HepG2 (cell line): Measurements from ENCODE around the gene KBTBD13. TPM values are rescaled to one million over a fixed set of nuclear protein-coding genes. Genes with fewer than 3 reads are reported as not detected.

ENCODE experiments used
- ATAC-seq: fragments of 200-7000 bp; cut with Tn5 transposase; 3 replicates; pipeline ENCODE4 v1.9.1; 2020; ENCODE audit warnings: mild to moderate bottlenecking, moderate library complexity
- BruUV-seq: library from RNA; stranded (reverse); fragments of 400-500 nt; replicated peaks from 2 replicates; lab custom pipeline; 2021; lab: Mats Ljungman, UMichigan
- CTCF ChIA-PET: fragments of 300-600 bp; formaldehyde crosslinking; extraction: SDS; loops from one replicate; lab custom pipeline; 2021; ENCODE audit warnings: low total read pairs, inconsistent platforms, low intra/inter-chr PET ratio; lab: Yijun Ruan, JAX
- POLR2A ChIA-PET: fragments of 350-600 bp; sonication (Branson Sonifier 250); formaldehyde crosslinking; loops from one replicate; lab custom pipeline; 2020; ENCODE audit warnings: antibody characterized with exemption, inconsistent platforms; lab: Yijun Ruan, JAX
- DNase-seq: peaks from one replicate; pipeline ENCODE4 v3.0.0-alpha.2; 2015; ENCODE audit warnings: low spot score
- FAIRE-seq: peaks from 3 replicates; lab custom pipeline; 2011; peaks lifted over from hg19 to GRCh38; lab: Jason Lieb, UNC
- H2AFZ ChIP-seq: one replicate; pipeline ENCODE4 v1.6.1; 2011; ENCODE audit warnings: low read length, inconsistent platforms
- H3K27ac ChIP-seq: fragments of 300-600 bp; 3 replicates; pipeline ENCODE4 v1.8.0; 2011; ENCODE audit warnings: mixed run types, mild to moderate bottlenecking, mixed read lengths, low read length, inconsistent platforms; ENCODE audit not compliant: insufficient read depth; ENCODE audit errors: extremely low read length
- H3K27me3 ChIP-seq, 2 experiments: fragments of 200-600 bp in 1 of 2; 2 replicates in 1 of 2; 3 replicates in 1 of 2; pipeline versions ENCODE4 v1.6.0 to v1.8.0; 2011; ENCODE audit warnings: low read length in 2 of 2, mild to moderate bottlenecking in 2 of 2, moderate library complexity in 2 of 2, inconsistent platforms in 1 of 2; ENCODE audit not compliant: insufficient read depth in 2 of 2, control insufficient read depth in 1 of 2
- H3K36me3 ChIP-seq, 2 experiments: fragments of 200-600 bp in 1 of 2; replicated peaks in 1 of 2; 2 replicates in 1 of 2; 3 replicates in 1 of 2; pipeline versions ENCODE4 v1.5.1 to v1.8.0; 2011; ENCODE audit warnings: low read length in 2 of 2, inconsistent platforms in 1 of 2; ENCODE audit not compliant: insufficient read depth in 2 of 2, control insufficient read depth in 1 of 2
- H3K4me1 ChIP-seq: 2 replicates; pipeline ENCODE4 v1.5.1; 2012; ENCODE audit warnings: low read length, inconsistent platforms; ENCODE audit not compliant: insufficient read depth
- H3K4me2 ChIP-seq: 2 replicates; pipeline ENCODE4 v1.6.0; 2011; ENCODE audit warnings: low read depth, low read length, inconsistent platforms
- H3K4me3 ChIP-seq, 3 experiments: fragments of 200-600 bp in 1 of 3; sonication (generic), shearing (Covaris generic) in 1 of 3; replicated peaks in 1 of 3; 2 replicates each; pipeline ENCODE4 v1.5.1; 2011 to 2016; ENCODE audit warnings: low read length in 3 of 3, inconsistent platforms in 2 of 3, low read depth in 2 of 3, mild to moderate bottlenecking in 2 of 3, control low read depth in 1 of 3, mixed read lengths in 1 of 3; ENCODE audit not compliant: insufficient read depth in 1 of 3
- H3K79me2 ChIP-seq: one replicate; pipeline ENCODE4 v1.6.1; 2011; ENCODE audit warnings: low read length, inconsistent platforms; ENCODE audit not compliant: insufficient read depth
- H3K9ac ChIP-seq: 2 replicates; pipeline ENCODE4 v1.6.0; 2011; ENCODE audit warnings: mild to moderate bottlenecking, low read depth, low read length, inconsistent platforms; ENCODE audit not compliant: insufficient read depth
- H3K9me3 ChIP-seq: 2 replicates; pipeline ENCODE4 v1.5.1; 2012; ENCODE audit warnings: mild to moderate bottlenecking, low read length
- H4K20me1 ChIP-seq: 2 replicates; pipeline ENCODE4 v1.6.0; 2011; ENCODE audit warnings: inconsistent platforms, mild to moderate bottlenecking, low read length, moderate library complexity; ENCODE audit not compliant: insufficient read depth
- AHR ChIP-seq: IDR thresholded peaks from 2 replicates; pipeline ENCODE4 v1.6.1; 2018; ENCODE audit warnings: missing genetic modification reagents, missing compliant biosample characterization
- DNMT3B ChIP-seq: conservative IDR thresholded peaks from 2 replicates; pipeline ENCODE4 v1.6.1; 2016; ENCODE audit warnings: missing biosample characterization, control low read depth
- E2F1 ChIP-seq: sonication (generic); formaldehyde crosslinking; IDR thresholded peaks from 2 replicates; pipeline ENCODE4 v1.5.0; 2020; ENCODE audit warnings: missing genetic modification reagents
- GLMP ChIP-seq: sonication (generic); formaldehyde crosslinking; IDR thresholded peaks from 2 replicates; pipeline ENCODE4 v1.9.0; 2021; ENCODE audit warnings: missing genetic modification reagents, mild to moderate bottlenecking, borderline replicate concordance
- GZF1 ChIP-seq: sonication (generic); formaldehyde crosslinking; IDR thresholded peaks from 2 replicates; pipeline ENCODE4 v1.5.1; 2020; ENCODE audit warnings: mild to moderate bottlenecking, missing genetic modification reagents
- JUND ChIP-seq: sonication (generic); formaldehyde crosslinking; IDR thresholded peaks from 2 replicates; pipeline ENCODE4 v1.8.0; 2022; ENCODE audit warnings: mild to moderate bottlenecking, missing genetic modification reagents
- MEIS2 ChIP-seq: sonication (generic); formaldehyde crosslinking; IDR thresholded peaks from 2 replicates; pipeline ENCODE4 v1.9.0; 2021; ENCODE audit warnings: mild to moderate bottlenecking, missing genetic modification reagents
- NR2F2 ChIP-seq: IDR thresholded peaks from 2 replicates; pipeline ENCODE4 v1.6.1; 2012; ENCODE audit warnings: low read depth, inconsistent platforms, borderline replicate concordance
- PHF21A ChIP-seq: sonication (generic); formaldehyde crosslinking; IDR thresholded peaks from 2 replicates; pipeline ENCODE4 v1.5.0; 2020; ENCODE audit warnings: mild to moderate bottlenecking, missing genetic modification reagents
- RXRA ChIP-seq: sonication (generic); formaldehyde crosslinking; IDR thresholded peaks from 2 replicates; pipeline ENCODE4 v1.5.1; 2020; ENCODE audit warnings: missing genetic modification reagents
- TBX3 ChIP-seq: fragments of 450-650 bp; IDR thresholded peaks from 2 replicates; pipeline ENCODE4 v1.6.1; 2017; ENCODE audit warnings: antibody characterized with exemption, mild to moderate bottlenecking, inconsistent platforms, borderline replicate concordance
- ZBTB1 ChIP-seq: sonication (generic); formaldehyde crosslinking; IDR thresholded peaks from 2 replicates; pipeline ENCODE4 v1.4.0; 2020; ENCODE audit warnings: missing genetic modification reagents, borderline replicate concordance
- ZFP1 ChIP-seq: IDR thresholded peaks from 2 replicates; pipeline ENCODE4 v1.6.1; 2016
- ZHX1 ChIP-seq: sonication (generic); formaldehyde crosslinking; IDR thresholded peaks from 2 replicates; pipeline ENCODE4 v1.8.1; 2022; ENCODE audit warnings: low read depth, mild to moderate bottlenecking, missing genetic modification reagents
- ZNF136 ChIP-seq: sonication (generic); formaldehyde crosslinking; IDR thresholded peaks from 2 replicates; pipeline ENCODE4 v1.8.1; 2022; ENCODE audit warnings: low read depth, mild to moderate bottlenecking, moderate library complexity, missing genetic modification reagents
- ZNF564 ChIP-seq: sonication (generic); formaldehyde crosslinking; IDR thresholded peaks from 2 replicates; pipeline ENCODE4 v1.8.1; 2023; ENCODE audit warnings: mild to moderate bottlenecking, missing genetic modification reagents
- ZNF616 ChIP-seq: sonication (generic); formaldehyde crosslinking; IDR thresholded peaks from 2 replicates; pipeline ENCODE4 v1.5.0; 2020; ENCODE audit warnings: low read depth, mild to moderate bottlenecking, missing genetic modification reagents
- ZNF841 ChIP-seq: sonication (generic); formaldehyde crosslinking; IDR thresholded peaks from 2 replicates; pipeline ENCODE4 v1.8.1; 2023; ENCODE audit warnings: missing genetic modification reagents, borderline replicate concordance
- WGBS: methylation state at CpG from one replicate; pipeline ENCODE4 v1.1.6; 2017; ENCODE audit warnings: low lambda C conversion rate; 5-methylcytosine and 5-hydroxymethylcytosine counted together
- in situ Hi-C: cut with HindIII; loops from 2 replicates; pipeline ENCODE4 v1.10.0; 2017; ENCODE audit warnings: low pct_unique_long_range_greater_than_20kb; ENCODE audit not compliant: extremely low pct_ligation_motif_present
- intact Hi-C: fragments of 100-400 bp; cut with micrococcal nuclease; formaldehyde crosslinking; loops from one replicate; pipeline ENCODE4 v1.10.0; 2022; ENCODE audit not compliant: unreplicated experiment
- polyA plus RNA-seq, 8 experiments: library from polyadenylated mRNA; depleted of rRNA in 3 of 8; stranded (reverse) in 7 of 8; unstranded in 1 of 8; fragments of >200 nt; fragmentation: Illumina TruSeq in 4 of 8; extraction: Trizol in 4 of 8; gene quantifications; 2 replicates each; pipeline versions ENCODE4 v1.2.1 to v1.2.3, GENCODE V29; 2011 to 2016; ENCODE audit warnings: low read depth in 4 of 8, missing spikeins in 1 of 8, mixed read lengths in 1 of 8; ENCODE audit not compliant: insufficient read depth in 1 of 8
- total RNA-seq, 5 experiments: library from RNA; depleted of rRNA; stranded (reverse); fragments of >200 nt; fragmentation: Illumina TruSeq; extraction: Trizol; gene quantifications; 2 replicates each; pipeline ENCODE4 v1.2.3, GENCODE V29; 2016; ENCODE audit warnings: low read depth in 1 of 5

The KBTBD13 gene
- total and polyA plus RNA-seq, 2 of the 13 experiments (the other 11 are each of a cell fraction or from before 2014, with no cell fraction given) = not detected

GRCh38 chr15:65044724-65045481 is 31.6 kb upstream of the KBTBD13 start, which contains the start of gene SLC51B:
Gene SLC51B (plus strand): TSS chr15:65045387. CDS start chr15:65050005, 4,618 bp downstream.
- BruUV-seq = TSS peak; percentile 76
- Histone ChIP-seq H4K20me1 (no peaks in the 10 kb centered on the region), H3K9ac (peak within 1 kb of the TSS; percentile 40), H3K79me2 (no peaks in the 10 kb centered on the region), H3K9me3 (no peaks in the 10 kb centered on the region), H3K4me3 (peak within 1 kb of the TSS; percentile 18 to 44 (median 43); a peak in 5 of 6 replicates), H3K27ac (peak within 1 kb of the TSS; percentile 89), H3K4me2 (peak within 1 kb of the TSS; percentile 75), H3K27me3 (no peaks in the 10 kb centered on the region), H3K4me1 (peaks cover 83% of the 10 kb centered on the region), H2AFZ (no peak within 1 kb of the TSS), H3K36me3 (no peaks in the 10 kb centered on the region)
- ATAC-seq = peak; percentile 94
- peak; percentile 91 for FAIRE-seq
- ChIA-PET CTCF (no interaction called here), POLR2A (interaction anchor here (0.9 to 2.1 kb wide), 14 partner anchors 10 to 334 kb away, joined by 3 to 8 read pairs (median 5); partner anchors contain the start of genes CLPX, PARP16, PDCD7 and RNU5B-1)
- intact Hi-C loops (loop anchor here (1.0 kb wide), 2 partner anchors 9 to 12 kb away; no protein-coding TSS in a partner anchor), in situ Hi-C loops (no loop called here)
- peak; percentile 99 for DNase-seq
- 2% methylated on average over 7 of the region's 7 CpGs for WGBS
- TF ChIP-seq ZNF136 = no peak; the same call in 1 of the 2 replicates
- peak; percentile 98 for TF ChIP-seq PHF21A
- TF ChIP-seq JUND (CRISPR knock-in tag) = peak; percentile 17; the same call in 1 of the 2 replicates
- TF ChIP-seq MEIS2 (CRISPR knock-in tag) = no peak; the same call in 1 of the 2 replicates
- no peak for TF ChIP-seq E2F1 (CRISPR knock-in tag)
- no peak for TF ChIP-seq ZBTB1 (CRISPR knock-in tag)
- TF ChIP-seq ZHX1 (CRISPR knock-in tag) = no peak; the same call in 1 of the 2 replicates
- TF ChIP-seq ZFP1 (CRISPR knock-in tag) = no peak
- TF ChIP-seq ZNF616 (CRISPR knock-in tag) = no peak
- peak; percentile 81 for TF ChIP-seq NR2F2
- TF ChIP-seq GLMP (CRISPR knock-in tag) = no peak
- TF ChIP-seq ZNF841 (CRISPR knock-in tag) = no peak
- 0 out of 2 replicates have a peak, but pooled peaks have one; percentile 54 for TF ChIP-seq TBX3
- peak; percentile 99 for TF ChIP-seq RXRA (CRISPR knock-in tag)
- no peak for TF ChIP-seq AHR
- peak; percentile 79; the same call in 1 of the 2 replicates for TF ChIP-seq ZNF564 (CRISPR knock-in tag)
- TF ChIP-seq DNMT3B (CRISPR knock-in tag) = no peak
- no peak for TF ChIP-seq GZF1 (CRISPR knock-in tag)
